GM10266 (cell line): ENCODE measurements around the gene KLHL5.

Experiments used
- DNase-seq: peaks from one replicate; pipeline ENCODE4 v3.0.0; 2012; ENCODE audit errors: extremely low spot score
- CTCF ChIP-seq: IDR thresholded peaks from 2 replicates; pipeline ENCODE4 v1.5.1; 2012; ENCODE audit warnings: mild to moderate bottlenecking, low read depth; ENCODE audit not compliant: control insufficient read depth, insufficient read depth; ENCODE audit errors: missing control alignments

KLHL5 gene

DNA sequence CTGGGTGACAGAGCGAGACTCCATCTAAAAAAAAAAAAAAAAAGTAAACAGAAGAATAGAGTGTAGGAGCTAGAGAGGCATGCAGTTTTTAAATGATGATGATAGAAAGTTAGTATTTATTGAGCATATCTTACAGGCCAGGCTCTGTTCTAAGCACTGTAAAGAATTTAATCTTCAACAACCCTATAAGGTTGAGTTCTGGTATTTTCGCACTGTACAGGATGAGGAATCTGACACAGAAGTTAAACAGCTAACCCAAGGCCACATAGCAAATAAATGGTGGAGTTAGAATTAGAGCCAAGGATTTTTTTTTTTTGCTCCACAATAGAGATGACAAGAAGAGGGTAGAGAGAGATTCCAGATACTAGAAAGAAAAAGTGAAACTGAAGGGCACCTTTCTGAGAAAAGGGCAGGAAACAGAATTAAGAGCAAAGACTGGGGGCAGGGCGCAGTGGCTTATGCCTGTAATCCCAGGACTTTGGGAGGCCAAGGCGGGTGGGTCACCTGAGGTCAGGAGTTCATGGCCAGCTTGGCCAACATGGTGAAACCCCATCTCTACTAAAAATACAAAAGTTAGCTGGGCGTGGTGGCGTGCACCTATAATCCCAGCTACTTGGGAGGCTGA, 56.1 kb downstream of the KLHL5 start:
- DNase-seq, result no peak
- no peak for TF ChIP-seq CTCF

GRCh38 chr4:39120418-39120817, 58.4 kb downstream of the KLHL5 start:
- no peak for DNase-seq
- no peak for TF ChIP-seq CTCF

- no peak for DNase-seq
- TF ChIP-seq CTCF, result no peak
These were observed 63.0 kb downstream of the KLHL5 start for GRCh38 chr4:39124885-39125599.

DNA sequence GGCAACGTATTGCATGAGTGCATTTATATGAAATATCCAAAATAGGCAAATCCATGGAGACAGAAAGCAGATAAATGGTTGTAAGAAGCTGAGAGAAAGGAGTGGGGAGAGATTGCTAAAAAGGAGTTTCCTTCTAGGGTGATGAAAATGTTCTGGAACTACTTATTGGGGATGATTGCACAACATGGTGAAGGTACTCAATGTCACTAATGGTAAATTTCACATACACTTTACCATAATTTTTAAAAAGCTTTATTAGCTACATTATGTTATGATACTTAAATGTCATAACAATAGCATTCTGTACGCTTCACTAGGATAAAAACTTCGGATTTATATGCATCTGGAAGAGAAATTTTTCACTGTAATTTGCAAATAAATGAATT, 63.6 kb downstream of the KLHL5 start:
- no peak for TF ChIP-seq CTCF
- DNase-seq, result no peak

DNA sequence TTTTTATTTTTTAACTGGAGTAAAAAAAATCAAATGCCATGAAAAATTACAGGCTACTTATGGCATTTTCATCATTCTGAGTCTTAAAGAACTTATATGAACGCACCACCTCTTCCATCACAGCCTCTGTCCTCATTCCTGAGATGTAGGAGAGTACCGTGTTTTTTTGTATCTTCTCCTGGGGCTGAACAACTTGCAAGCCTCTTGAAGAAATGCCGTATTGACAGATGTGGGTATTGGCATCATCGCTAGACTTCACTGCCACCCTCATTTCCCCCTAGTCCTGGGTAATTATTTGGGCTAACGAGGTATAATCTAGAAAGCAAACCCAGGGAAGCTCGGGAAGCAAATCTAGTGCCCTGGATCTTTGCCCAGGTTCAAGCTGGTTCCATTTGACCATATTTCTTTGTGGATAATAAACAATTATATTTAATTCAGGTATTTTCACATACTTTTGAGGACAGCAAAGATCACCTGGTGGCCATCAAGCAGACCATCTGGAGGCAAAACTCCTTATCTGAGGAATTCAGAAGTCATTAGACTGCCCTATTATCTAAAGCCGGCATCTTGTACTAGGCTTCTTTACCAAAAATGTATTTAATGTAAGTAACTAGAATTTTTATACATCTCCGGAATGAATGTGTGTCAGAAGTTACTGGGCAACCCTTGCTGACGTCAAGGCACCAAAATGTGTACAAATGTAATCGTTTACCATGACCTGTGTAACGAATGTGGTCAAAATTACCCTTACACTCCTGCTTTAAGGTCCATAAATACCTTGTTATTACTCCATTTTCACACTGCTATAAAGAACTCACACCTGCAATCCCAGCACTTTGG, 64.4 kb downstream of the KLHL5 start:
- no peak for TF ChIP-seq CTCF
- DNase-seq, result no peak

DNA sequence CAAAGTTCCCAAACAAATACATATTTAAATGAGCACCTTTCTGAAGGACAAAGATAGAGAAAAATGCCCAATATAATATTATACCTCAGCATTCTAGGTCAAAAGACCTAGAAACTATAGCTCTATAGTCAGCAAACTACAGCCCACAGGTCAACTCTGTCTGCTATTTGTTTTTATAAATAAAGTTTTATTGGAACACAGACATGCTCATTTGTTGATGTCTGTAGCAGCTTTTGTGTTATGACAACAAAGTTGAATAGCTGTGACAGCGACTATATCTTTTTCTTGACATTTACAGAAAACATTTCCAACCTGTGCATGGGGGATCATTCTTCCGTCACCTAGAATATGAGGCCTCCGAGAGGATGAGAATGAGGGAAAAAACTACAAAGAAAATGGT, 71.6 kb downstream of the KLHL5 start:
- no peak for DNase-seq
- TF ChIP-seq CTCF, result no peak
